H1 (cell line): Measurements from ENCODE around the gene PMP22. TPM values are rescaled to one million over a fixed set of nuclear protein-coding genes. Genes with fewer than 3 reads are reported as not detected.

ENCODE experiments used
- HDAC2 ChIP-seq, 2 experiments: fragments of 300-600 bp in 1 of 2; sonication (generic) in 1 of 2; IDR thresholded peaks; 2 replicates each; pipeline ENCODE4 v1.6.1; 2011 to 2012; ENCODE audit warnings: low read depth in 2 of 2, low read length in 2 of 2, mild to moderate bottlenecking in 2 of 2, moderate library complexity in 2 of 2, borderline replicate concordance in 1 of 2, inconsistent platforms in 1 of 2
- polyA plus RNA-seq, 7 experiments: library from polyadenylated mRNA; depleted of rRNA in 3 of 7; stranded (reverse) in 5 of 7; unstranded in 2 of 7; fragments of >200 nt in 5 of 7; fragments of 200-250 nt in 2 of 7; gene quantifications; 1 replicate in 5 of 7; 2 replicates in 1 of 7; 4 replicates in 1 of 7; pipeline versions ENCODE4 v1.2.1 to v1.2.3, GENCODE V29; 2011 to 2013; ENCODE audit warnings: missing spikeins in 2 of 7, mixed read lengths in 2 of 7
- total RNA-seq: library from RNA; stranded (reverse); fragmentation: NEBNext Ultra II Directional; extraction: Animal tissue kit (Norgen Biotek cat#: 25700); gene quantifications from 2 replicates; pipeline ENCODE4 v1.2.1, GENCODE V29; 2021

PMP22 gene
- total and polyA plus RNA-seq, 2 of the 8 experiments (the other 6 are each of a cell fraction or from before 2014, with no cell fraction given), result 0.84 to 4.9 TPM

- no peak for TF ChIP-seq HDAC2 (IDR thresholded peaks at IDR 0.05; ENCODE audit: borderline replicate concordance in 1 of 2, low read depth in 2 of 2, low read length in 2 of 2)
Measured at GRCh38 chr17:15181816-15182215, 83.3 kb downstream of the PMP22 start (continued).
